Stimulated activated CD8-positive, alpha-beta memory T cell treated with anti-CD3 and anti-CD28 coated beads, Interleukin-4, amount 100 ng/mL, for 1 hour (primary cell): ENCODE data around the gene FAM222B.
"Not testable (repeated sequence)": the region's sequence is repeated elsewhere in the genome, so short reads cannot be mapped to it uniquely, and the experiment has no call there.

ENCODE experiments used
- DNase-seq, 2 donors: peaks; one replicate each; pipeline ENCODE4 v3.0.0-alpha.2; 2020; ENCODE audit warnings: low read depth in 2 of 2, low spot score in 1 of 2

Gene FAM222B

DNA sequence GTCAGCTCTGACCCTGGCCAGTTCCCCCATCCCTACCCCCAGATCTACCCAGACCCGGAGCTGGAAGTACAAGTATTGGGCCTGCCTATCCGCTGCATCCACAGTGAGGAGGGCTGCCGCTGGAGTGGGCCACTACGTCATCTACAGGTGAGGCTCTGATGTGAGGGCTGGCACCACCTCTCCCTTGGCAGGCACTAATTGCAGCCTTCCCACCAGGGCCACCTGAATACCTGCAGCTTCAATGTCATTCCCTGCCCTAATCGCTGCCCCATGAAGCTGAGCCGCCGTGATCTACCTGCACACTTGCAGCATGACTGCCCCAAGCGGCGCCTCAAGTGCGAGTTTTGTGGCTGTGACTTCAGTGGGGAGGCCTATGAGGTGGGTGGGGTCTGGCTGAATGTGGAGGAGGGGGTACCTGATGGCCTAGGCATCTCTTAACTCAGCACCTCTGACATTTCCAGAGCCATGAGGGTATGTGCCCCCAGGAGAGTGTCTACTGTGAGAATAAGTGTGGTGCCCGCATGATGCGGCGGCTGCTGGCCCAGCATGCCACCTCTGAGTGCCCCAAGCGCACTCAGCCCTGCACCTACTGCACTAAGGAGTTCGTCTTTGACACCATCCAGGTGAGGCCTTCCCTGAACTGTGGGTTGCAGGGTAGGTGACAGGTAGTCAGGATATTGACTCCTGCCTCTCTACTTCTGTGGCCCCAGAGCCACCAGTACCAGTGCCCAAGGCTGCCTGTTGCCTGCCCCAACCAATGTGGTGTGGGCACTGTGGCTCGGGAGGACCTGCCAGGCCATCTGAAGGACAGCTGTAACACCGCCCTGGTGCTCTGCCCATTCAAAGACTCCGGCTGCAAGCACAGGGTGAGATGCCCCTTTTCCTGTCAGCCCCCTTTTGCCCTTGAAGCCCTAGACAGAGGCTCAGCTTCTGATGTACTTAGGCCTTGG lies 94.5 kb downstream of the FAM222B start:
- DNase-seq: no peak

DNA sequence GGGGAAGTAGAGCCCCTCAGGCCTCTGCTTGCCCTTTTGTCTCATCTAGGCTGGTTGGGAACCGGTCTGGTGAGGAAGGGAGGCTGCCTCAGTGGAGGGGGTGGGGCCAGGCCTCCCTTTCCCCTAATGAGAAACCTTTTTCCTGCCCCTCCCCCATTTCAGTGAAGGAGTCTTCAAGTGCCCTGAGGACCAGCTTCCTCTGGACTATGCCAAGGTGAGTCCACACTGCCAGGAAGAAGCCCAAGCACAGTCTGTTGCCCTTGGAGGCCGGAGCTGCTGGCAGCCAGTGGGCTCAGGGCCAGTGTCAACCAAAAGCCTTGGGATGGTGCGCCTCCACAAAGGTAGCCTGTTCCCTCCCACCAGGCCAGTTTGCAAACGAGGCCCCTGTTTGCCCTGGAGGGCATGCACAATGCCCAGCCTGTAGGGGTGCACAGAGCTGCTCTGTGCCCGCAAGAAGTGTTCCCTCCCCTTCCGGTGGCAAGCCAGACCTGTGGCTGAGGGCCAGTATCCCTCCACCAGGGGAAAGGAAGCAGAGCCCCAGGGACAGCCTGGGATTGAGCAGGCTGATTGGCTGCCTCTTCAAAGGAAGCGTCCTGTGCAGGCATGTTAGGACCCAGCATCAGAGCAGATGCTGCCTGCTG lies 95.4 kb downstream of the FAM222B start:
- DNase-seq: no peak

DNA sequence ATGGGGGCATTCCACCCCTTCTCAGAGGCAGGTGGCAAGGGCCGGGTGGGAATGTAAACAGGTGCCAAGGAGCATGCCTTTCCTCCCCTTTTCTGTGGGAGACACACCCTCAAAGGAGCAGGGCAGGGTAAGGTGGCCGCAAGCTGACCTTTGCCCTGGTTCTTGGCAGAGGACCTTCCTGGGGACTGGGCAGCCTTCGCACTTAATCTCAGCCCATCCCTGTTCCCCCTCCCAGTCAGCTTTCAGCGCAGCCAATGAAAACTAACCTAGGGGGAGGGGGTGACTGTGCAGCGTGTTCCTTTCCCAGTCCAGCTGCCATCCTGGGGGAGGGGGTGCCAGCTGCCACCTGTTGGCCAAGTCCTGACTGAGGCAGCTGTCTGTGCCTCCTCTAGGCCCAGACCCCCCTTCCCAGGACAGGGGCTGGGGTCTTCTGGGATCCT lies 96.0 kb downstream of the FAM222B start:
- no peak for DNase-seq

DNA sequence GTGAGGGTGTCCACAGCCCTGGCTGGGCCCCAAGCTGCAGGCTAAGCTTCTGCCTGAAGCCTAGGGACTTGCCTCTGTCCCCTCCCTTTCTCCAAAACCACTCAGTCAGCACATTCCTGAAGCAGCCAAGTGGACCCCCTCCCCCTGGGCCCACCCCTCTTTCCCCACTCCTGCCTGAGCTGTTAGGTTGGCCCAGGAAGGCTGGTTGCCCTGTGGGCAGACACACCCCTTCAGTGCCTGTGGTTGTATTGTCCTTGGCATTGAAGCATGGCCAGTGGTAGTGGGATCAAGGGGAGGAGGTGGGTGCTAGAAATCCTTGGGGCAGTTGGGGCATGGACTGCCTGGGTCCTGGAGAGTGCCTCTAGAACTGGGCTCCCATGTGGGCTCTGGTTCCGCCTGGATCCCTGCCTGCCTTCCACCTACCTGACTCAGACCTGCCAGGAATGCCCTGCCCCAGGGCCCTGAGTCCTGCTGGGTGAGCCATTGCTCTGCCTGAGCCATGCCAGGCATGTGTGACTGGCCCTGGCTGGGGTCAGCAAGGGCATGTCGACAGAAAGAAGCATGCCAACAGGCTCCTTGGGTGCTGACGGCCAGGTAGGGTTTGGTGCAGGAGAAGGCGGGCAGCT lies 96.7 kb downstream of the FAM222B start:
- DNase-seq: no peak

DNA sequence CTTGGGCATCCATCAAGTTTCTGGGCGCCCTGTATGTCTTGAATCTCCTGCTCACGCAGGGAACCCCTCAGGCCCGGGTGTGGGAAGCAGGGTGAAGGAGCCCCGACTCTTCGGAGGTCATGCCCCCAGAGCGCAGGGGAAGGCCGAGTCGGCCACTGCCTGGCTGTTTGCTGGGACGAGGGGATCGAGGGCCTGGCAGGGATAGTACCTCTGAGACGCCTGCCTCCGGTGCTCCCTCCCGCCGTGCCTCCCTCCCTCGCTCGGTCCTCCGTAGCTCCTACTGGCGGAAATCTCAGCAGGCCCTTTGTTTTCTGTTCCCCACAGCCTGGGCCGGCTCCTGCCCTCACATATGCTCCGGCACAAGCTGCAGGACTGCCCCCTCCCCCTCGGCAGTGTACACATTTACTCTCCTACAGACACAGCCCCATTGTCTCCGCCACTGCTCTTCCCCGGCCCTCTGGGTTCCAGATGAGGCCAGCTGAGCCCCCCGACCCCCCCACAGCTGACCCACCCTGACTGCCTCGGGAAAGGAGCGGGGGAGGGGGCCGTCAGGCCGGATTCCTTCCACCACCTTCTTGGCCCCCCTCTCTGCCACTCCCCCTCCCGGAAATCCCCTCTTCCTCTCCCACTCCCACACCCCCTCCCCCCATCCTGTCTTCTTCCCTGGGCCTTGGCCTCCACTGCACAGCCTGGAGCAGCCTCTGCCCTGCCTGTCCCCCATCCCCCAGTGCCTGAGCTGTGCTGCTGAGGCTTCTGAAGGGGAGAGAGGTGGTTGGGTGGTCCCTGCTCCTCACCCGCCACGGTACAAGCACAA lies 97.4 kb downstream of the FAM222B start:
- DNase-seq: no peak

DNA sequence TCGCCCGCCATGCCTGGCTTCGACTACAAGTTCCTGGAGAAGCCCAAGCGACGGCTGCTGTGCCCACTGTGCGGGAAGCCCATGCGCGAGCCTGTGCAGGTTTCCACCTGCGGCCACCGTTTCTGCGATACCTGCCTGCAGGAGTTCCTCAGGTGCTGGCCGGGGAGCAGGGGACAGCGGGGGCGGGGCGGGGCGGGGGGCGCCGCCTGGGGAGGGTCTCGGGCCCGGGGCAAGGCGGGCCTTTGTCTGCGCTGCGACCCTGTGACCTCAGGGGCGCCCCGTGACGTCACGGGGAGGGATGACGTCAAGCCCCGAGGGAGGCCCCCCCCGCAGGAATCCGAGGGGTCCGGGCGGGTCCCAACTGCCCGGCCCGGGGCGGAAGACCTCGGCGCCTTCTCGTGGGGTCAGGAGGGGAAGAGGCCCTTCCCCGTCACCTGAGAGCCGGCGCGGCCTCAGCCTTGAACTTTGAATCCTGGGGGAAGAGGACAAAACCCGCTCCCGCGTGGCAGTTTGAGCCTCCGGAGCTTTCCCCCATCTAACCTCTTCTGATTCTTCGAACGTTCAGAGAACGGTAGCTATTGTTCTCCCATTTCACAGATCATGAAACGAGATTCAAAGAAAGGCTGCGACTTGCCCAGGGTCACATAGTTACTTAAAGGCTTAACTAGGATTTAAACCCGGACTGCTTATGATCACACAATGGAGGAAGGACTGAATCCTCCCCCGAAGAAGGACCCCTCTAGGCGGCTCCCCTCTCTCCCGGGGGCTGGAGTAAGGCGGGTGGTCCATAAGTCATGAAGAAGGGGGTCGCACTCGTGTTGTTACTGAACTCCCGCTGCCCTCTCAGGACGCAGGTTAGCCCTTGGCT lies 98.3 kb downstream of the FAM222B start:
- DNase-seq: peak in 1 of 2 donors; percentile 46

DNA sequence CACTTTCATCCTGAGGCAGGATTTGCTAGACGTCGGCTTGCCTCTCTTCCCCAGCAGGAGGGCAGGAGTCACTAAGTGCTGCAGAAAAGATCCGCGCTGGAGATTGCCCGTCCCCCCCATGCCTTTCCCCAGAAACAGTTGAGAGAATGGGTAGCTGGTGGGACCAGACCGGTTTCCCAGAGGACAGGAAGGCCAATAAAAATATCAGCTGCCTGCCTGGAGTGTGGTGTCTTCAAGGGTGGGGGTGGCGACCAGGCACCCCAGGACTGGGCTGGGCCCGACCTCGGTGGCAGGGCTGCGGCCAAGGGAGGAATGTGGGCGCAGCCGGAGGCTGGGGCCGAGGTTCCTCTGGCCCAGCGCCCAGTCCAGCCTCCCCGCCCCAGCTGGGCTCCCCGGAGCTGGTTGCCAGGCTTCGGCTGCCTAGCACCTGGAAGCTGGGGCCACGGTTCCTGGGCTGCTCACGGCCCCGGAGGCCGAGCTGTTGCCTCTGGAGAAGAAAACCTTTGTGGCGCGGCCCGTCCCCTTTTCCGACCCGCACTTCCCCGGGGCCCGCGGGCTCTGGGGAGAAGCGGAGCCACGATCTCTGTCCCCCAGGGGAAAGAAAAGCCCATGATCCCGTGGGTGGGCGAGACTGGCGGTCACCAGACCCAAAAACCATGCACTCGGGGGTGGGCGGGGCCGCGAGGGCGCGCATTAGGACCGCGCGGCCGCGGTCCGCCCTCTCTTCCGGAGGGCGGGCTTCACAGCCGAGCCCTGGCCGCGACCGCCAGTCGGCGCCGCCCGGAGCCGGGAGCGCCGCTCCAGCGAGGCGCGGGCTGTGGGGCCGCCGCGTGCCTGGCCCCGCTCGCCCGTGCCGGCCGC lies 99.1 kb downstream of the FAM222B start, which contains the start of gene TRAF4:
TSS of gene TRAF4 (plus strand) at position 769 of the 861 bp plus-strand sequence. CDS start 102 bp downstream, outside the sequence.
- peak in 1 of 2 donors; percentile 54 for DNase-seq

DNA sequence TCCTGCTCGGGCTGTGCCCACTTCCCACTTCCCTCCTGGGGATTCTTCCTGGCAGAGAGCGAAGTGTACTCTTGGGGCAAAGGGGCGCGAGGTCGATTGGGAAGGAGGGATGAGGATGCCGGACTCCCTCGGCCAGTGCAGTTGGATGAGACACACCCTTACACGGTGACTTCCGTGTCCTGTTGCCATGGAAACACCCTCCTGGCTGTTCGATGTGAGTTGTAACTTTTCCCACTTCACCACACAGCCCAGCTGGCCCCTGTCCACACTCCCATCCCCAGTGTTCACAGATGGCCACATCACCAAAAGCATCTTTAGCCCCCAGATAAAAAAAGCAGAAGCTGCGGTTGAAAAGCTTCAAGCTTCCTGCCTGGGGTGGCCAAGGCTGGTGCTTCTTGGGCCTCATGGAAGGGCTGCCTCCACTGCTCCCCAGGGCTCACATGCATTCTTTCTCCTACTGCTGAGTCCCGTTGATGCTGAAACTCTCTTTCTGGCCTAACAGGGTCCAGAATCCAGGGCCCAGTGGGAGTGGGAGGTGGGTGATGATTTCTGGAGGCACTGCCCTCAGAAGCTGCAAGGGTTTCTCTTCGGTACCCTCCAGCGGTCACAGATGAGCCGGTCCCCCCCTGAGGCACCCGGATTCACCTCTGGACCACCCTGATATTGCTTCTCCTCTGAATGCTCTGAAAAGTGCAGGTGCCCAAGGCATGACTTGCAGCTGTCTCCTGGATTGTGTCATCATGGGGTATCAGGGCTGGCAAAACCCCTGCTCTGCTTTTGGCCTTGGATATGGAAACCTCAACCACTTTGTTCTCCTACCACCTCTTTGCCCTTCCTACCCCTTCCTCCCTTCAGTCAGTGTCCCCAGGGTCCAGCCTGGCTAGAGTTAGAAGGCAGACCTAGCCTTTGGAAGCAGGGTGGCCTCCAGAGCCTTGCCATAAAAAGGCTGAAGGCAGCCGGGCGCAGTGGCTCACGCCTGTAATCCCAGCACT lies 100.9 kb downstream of the FAM222B start:
- DNase-seq: no peak

DNA sequence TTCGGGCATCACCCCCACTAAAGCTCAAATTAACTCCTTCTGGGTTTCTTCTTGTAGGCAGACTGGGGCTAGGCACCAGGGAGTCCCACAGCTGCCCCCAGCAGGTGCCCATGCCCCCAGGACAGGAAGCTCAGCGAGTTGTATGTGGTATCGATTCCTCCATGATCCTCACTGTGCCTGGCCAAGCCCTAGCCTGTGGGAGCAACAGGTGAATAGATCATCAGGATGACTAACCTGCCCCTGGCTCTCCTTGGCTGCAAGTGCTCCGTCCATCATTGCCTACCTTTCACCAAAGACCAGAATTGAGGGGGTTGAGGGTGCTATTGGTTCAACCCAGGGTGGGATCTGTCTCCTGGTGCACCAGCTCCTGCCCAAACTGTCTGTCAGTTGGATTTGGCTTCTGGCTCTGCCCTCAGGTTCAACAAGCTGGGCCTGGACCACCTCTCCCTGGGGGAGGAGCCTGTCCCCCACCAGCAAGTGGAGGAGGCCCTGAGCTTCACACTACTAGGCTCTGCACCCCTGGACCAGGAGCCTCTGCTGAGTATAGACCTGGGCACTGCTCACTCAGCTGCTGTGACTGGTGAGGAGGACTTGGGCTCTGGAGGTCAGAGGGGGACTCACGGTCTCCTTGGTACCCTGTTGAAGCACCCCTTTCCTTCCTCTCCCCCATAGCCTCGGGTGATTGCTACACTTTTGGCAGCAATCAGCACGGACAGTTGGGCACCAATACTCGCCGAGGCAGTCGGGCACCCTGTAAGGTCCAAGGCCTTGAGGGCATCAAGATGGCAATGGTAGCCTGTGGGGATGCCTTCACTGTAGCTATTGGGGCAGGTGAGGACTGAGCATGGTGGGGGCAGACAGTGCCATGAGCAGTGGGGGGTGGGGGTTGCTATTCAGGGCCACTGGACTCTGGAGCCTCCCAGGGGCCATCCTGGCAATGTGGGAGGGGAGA lies 101.9 kb downstream of the FAM222B start:
- DNase-seq: no peak

DNA sequence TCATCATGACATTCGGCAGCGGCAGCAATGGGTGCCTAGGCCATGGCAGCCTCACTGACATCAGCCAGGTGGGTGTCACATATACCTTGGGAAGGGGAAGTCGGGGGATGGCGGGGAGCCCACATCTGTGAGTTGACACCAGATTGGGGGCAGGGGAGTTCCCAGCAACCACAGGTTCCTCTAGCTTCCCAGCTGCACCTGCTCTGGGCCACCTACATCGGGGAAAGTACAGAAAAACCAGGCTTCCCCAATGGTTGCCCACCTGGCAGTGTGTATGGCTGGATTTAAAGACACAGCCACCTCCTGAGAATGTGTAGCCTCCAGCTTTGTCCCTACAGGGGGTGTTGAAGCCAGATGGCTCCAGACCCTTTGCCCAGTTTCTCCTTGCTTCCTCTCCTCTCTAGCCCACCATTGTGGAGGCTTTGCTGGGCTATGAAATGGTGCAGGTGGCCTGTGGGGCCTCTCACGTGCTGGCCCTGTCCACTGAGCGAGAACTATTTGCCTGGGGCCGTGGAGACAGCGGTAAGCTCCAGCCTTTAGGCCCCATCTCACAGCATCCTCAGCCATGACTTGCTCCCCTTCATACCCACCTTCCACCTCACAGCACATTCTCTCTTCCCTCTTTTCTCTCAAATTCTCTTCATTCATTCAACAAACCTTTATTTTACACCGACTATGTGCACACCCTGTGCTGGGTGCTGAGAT lies 103.8 kb downstream of the FAM222B start:
- DNase-seq: no peak

DNA sequence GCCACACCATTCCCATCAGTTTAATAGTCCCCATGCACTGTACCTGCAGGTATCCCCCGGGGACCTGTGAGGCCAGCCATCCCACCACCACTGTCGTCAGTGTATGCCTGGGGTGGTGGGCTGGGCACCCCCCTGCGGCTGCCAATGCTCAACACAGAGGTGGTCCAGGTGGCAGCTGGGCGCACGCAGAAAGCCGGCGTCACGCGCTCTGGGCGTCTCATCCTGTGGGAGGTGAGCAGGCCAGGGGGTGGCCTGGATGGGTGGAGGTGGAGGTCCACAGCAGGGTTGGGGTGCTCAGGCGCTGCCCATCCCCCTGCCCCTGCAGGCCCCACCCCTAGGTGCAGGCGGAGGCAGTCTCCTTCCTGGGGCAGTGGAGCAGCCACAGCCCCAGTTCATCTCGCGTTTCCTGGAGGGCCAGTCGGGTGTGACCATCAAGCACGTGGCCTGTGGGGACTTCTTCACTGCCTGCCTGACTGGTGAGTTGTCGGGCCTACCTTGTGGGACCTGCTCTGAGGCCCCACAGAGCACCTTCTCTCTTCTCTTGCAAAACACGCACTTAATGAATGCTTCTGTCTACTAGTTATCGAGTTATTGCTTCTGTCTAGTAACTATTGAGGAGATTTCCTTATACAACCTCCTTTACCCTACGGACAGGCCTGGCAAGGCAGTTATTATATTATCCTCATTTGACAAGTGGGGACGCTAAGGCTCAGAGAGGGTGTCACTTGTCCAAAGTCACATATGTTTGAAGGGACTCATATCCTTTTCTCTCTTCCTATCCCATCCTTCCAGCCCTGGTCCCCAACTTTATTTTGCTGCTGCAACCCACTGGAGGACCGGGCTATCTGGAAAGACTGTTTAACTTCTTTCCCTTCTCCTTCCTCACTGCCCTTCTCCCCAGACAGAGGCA lies 104.6 kb downstream of the FAM222B start:
- DNase-seq: no peak

DNA sequence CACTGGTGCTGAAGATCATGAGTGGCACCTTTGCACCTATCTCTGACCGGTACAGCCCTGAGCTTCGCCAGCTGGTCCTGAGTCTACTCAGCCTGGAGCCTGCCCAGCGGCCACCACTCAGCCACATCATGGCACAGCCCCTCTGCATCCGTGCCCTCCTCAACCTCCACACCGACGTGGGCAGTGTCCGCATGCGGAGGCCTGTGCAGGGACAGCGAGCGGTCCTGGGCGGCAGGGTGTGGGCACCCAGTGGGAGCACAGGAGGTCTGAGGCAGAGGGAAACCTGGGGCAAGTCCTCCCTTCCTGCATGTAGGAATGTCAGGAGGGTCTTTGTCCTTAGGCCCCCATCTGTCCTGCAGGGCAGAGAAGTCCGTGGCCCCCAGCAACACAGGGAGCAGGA lies 105.3 kb downstream of the FAM222B start:
- DNase-seq: no peak

DNA sequence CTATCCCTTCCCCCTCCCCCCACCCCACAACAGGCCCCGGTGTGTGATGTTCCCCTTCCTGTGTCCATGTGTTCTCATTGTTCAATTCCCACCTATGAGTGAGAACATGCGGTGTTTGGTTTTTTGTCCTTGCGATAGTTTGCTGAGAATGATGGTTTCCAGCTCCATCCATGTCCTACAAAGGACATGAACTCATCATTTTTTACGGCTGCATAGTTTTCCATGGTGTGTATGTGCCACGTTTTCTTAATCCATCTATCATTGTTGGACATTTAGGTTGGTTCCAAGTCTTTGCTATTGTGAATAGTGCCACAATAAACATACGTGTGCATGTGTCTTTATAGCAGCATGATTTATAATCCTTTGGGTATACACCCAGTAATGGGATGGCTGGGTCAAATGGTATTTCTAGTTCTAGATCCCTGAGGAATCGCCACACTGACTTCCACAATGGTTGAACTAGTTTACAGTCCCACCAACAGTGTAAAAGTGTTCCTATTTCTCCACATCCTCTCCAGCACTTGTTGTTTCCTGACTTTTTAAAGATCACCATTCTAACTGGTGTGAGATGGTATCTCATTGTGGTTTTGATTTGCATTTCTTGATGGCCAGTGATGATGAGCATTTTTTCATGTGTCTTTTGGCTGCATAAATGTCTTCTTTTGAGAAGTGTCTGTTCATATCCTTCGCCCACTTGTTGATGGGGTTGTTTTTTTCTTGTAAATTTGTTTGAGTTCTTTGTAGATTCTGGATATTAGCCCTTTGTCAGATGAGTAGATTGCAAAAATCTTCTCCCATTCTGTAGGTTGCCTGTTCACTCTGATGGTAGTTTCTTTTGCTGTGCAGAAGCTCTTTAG lies 106.4 kb downstream of the FAM222B start:
- not testable (repeated sequence) for DNase-seq

DNA sequence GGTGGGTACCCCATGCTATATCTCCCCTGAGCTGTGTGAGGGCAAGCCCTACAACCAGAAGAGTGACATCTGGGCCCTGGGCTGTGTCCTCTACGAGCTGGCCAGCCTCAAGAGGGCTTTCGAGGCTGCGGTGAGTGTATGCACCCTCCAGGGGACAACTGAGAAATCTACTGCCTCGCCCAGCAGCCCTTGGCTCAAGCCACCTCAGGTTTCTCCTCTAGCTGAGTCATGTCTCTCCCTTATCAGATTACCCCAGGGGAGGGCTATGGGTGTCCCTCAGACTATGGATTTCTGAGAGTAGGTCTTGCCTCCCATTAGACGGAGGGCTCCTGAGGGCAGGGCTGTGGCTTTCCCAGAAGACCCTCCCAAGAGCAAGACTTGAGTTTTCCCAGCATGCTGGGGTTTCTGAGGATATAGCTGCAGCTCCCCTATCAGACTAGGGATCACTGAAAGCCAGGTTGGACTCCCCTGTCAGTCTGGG lies 107.3 kb downstream of the FAM222B start:
- DNase-seq: no peak
